Liver (tissue), 9 donors: Measurements from ENCODE around the gene SMCO4. TPM values are rescaled to one million over a fixed set of nuclear protein-coding genes. Genes with fewer than 3 reads are reported as not detected.

Experiments
- DNase-seq: peaks from one replicate; pipeline ENCODE4 v3.0.0-alpha.2; 2017; ENCODE audit warnings: low spot score
- H3K27ac ChIP-seq, 2 donors: one replicate each; pipeline ENCODE4 v1.7.0; 2013; ENCODE audit warnings: inconsistent platforms in 2 of 2, low read length in 2 of 2, control low read depth in 1 of 2, low read depth in 1 of 2, mild to moderate bottlenecking in 1 of 2
- H3K27me3 ChIP-seq, 4 donors: one replicate each; pipeline versions ENCODE4 v1.6.1 to v1.7.0; 2013; ENCODE audit warnings: low read length in 3 of 4, inconsistent platforms in 1 of 4, mild to moderate bottlenecking in 1 of 4, moderate library complexity in 1 of 4; ENCODE audit not compliant: control insufficient read depth in 4 of 4, insufficient read depth in 4 of 4
- H3K36me3 ChIP-seq, 4 donors: one replicate each; pipeline versions ENCODE4 v1.6.1 to v1.7.0; 2013; ENCODE audit warnings: low read length in 3 of 4, mild to moderate bottlenecking in 3 of 4, low read depth in 1 of 4, moderate library complexity in 1 of 4; ENCODE audit not compliant: control insufficient read depth in 4 of 4, insufficient read depth in 3 of 4
- H3K4me1 ChIP-seq, 4 donors: one replicate each; pipeline versions ENCODE4 v1.6.1 to v1.7.0; 2013; ENCODE audit warnings: low read length in 3 of 4, mild to moderate bottlenecking in 3 of 4, moderate library complexity in 1 of 4; ENCODE audit not compliant: control insufficient read depth in 4 of 4, insufficient read depth in 4 of 4
- H3K4me3 ChIP-seq, 3 donors: one replicate each; pipeline versions ENCODE4 v1.6.1 to v1.7.0; 2013; ENCODE audit warnings: low read length in 3 of 3, control low read depth in 1 of 3, low read depth in 1 of 3, mild to moderate bottlenecking in 1 of 3
- H3K9ac ChIP-seq, 2 donors: one replicate each; pipeline ENCODE4 v1.7.0; 2013; ENCODE audit warnings: low read length in 2 of 2, mild to moderate bottlenecking in 2 of 2, moderate library complexity in 2 of 2, control low read depth in 1 of 2, low read depth in 1 of 2
- H3K9me3 ChIP-seq, 4 donors: one replicate each; pipeline versions ENCODE4 v1.6.1 to v1.7.0; 2013; ENCODE audit warnings: low read length in 3 of 4; ENCODE audit not compliant: control insufficient read depth in 4 of 4
- ATF3 ChIP-seq: IDR thresholded peaks from 2 replicates; pipeline ENCODE4 v1.6.1; 2016; ENCODE audit warnings: antibody characterized with exemption
- CTCF ChIP-seq: fragments of 150-350 bp; IDR thresholded peaks from 2 replicates; pipeline ENCODE4 v1.5.1; 2017; ENCODE audit warnings: improper control_type of control experiment, low read depth, low read length; ENCODE audit not compliant: missing input control
- EGR1 ChIP-seq, 2 donors: IDR thresholded peaks; 2 replicates each; pipeline ENCODE4 v1.6.1; 2016 to 2018; ENCODE audit warnings: antibody characterized with exemption in 2 of 2, low read depth in 2 of 2
- FOXA1 ChIP-seq: IDR thresholded peaks from 2 replicates; pipeline ENCODE4 v1.6.1; 2016; ENCODE audit warnings: antibody characterized with exemption
- FOXA2 ChIP-seq: IDR thresholded peaks from 2 replicates; pipeline ENCODE4 v1.6.1; 2016; ENCODE audit warnings: antibody characterized with exemption
- GABPA ChIP-seq, 2 donors: IDR thresholded peaks in 1 of 2; conservative IDR thresholded peaks in 1 of 2; 2 replicates each; pipeline ENCODE4 v1.6.1; 2016; ENCODE audit warnings: antibody characterized with exemption in 2 of 2, mild to moderate bottlenecking in 1 of 2, moderate library complexity in 1 of 2
- HNF4A ChIP-seq, 2 donors: conservative IDR thresholded peaks; 2 replicates each; pipeline ENCODE4 v1.6.1; 2016; ENCODE audit warnings: antibody characterized with exemption in 2 of 2, mild to moderate bottlenecking in 2 of 2
- HNF4G ChIP-seq: IDR thresholded peaks from 2 replicates; pipeline ENCODE4 v1.6.1; 2016; ENCODE audit warnings: antibody characterized with exemption
- JUND ChIP-seq, 2 donors: IDR thresholded peaks; 2 replicates each; pipeline ENCODE4 v1.6.1; 2016; ENCODE audit warnings: antibody characterized with exemption in 2 of 2
- MAX ChIP-seq: IDR thresholded peaks from 2 replicates; pipeline ENCODE4 v1.6.1; 2016; ENCODE audit warnings: antibody characterized with exemption
- NR2F2 ChIP-seq: IDR thresholded peaks from 2 replicates; pipeline ENCODE4 v1.6.1; 2016; ENCODE audit warnings: antibody characterized with exemption
- RAD21 ChIP-seq, 2 donors: IDR thresholded peaks; 2 replicates each; pipeline ENCODE4 v1.6.1; 2016; ENCODE audit warnings: antibody characterized with exemption in 2 of 2, mild to moderate bottlenecking in 2 of 2
- REST ChIP-seq: IDR thresholded peaks from 2 replicates; pipeline ENCODE4 v1.6.1; 2016; ENCODE audit warnings: antibody characterized with exemption, mild to moderate bottlenecking
- RXRA ChIP-seq, 2 donors: IDR thresholded peaks; 2 replicates each; pipeline ENCODE4 v1.6.1; 2017 to 2018; ENCODE audit warnings: antibody characterized with exemption in 2 of 2, mild to moderate bottlenecking in 1 of 2
- SP1 ChIP-seq: IDR thresholded peaks from 2 replicates; pipeline ENCODE4 v1.6.1; 2018; ENCODE audit warnings: antibody characterized with exemption, mild to moderate bottlenecking
- TAF1 ChIP-seq: conservative IDR thresholded peaks from 2 replicates; pipeline ENCODE4 v1.6.1; 2016; ENCODE audit warnings: antibody characterized with exemption, mild to moderate bottlenecking
- YY1 ChIP-seq: IDR thresholded peaks from 2 replicates; pipeline ENCODE4 v1.6.1; 2016; ENCODE audit warnings: antibody characterized with exemption, mild to moderate bottlenecking
- ZBTB33 ChIP-seq: IDR thresholded peaks from 2 replicates; pipeline ENCODE4 v1.6.1; 2016; ENCODE audit warnings: antibody characterized with exemption
- WGBS: extraction: QIAGEN DNeasy Blood & Tissue Kit; methylation state at CpG from one replicate; pipeline ENCODE4 v1.1.7; 2013; 5-methylcytosine and 5-hydroxymethylcytosine counted together
- polyA plus RNA-seq, 2 donors: library from polyadenylated mRNA; stranded (reverse) in 1 of 2; unstranded in 1 of 2; fragments of 200-250 nt in 1 of 2; fragments of >200 nt in 1 of 2; fragmentation: Nextera tagmentation in 1 of 2; extraction: Ambion mirVana in 1 of 2; gene quantifications; one replicate each; pipeline versions ENCODE4 v1.2.1 to v1.2.3, GENCODE V29; 2013 to 2015
- total RNA-seq, 2 donors: library from RNA; depleted of rRNA; stranded (reverse); fragments of >200 nt; gene quantifications; one replicate each; pipeline ENCODE4 v1.2.3, GENCODE V29; 2014
- donor health status: healthy.
- donor health status: healthy.
- donor health status: healthy.
- donor health status: healthy.
- donor health status: healthy.

Gene SMCO4
- total and polyA plus RNA-seq, 4 donors, result 21.2 to 98.8 (median 47.9) TPM

GRCh38 chr11:93552874-93553273 lies 9.7 kb upstream of the SMCO4 start:
- Histone ChIP-seq H3K36me3 (no peaks in the 10 kb centered on the region), H3K4me3 (no peak overlapping the region), H3K27ac (no peak overlapping the region), H3K27me3 (no peaks in the 10 kb centered on the region), H3K9ac (no peak overlapping the region), H3K9me3 (no peaks in the 10 kb centered on the region), H3K4me1 (peaks cover 0 to 4% (median 1%) of the 10 kb centered on the region in 4 donors)
- TF ChIP-seq ZBTB33 (peak; percentile 23), SP1 (peak; percentile 77), ATF3 (no peak), RXRA (IDR thresholded peaks at IDR 0.05) (peak in 1 of 2 donors; percentile 22), FOXA1 (peak; percentile 32), MAX (no peak), NR2F2 (no peak), HNF4A (conservative IDR thresholded peaks at IDR 0.05) (peak; percentile 84 to 89), EGR1 (IDR thresholded peaks at IDR 0.05; ENCODE audit: low read depth in 2 of 2) (no peak), FOXA2 (peak; percentile 65), TAF1 (no peak), JUND (IDR thresholded peaks at IDR 0.05) (peak in 1 of 2 donors; percentile 21), RAD21 (IDR thresholded peaks at IDR 0.05) (peak; percentile 29 to 52), YY1 (peak; percentile 16), HNF4G (peak; percentile 78), REST (peak; percentile 34), GABPA (IDR thresholded peaks at IDR 0.05 in 1 of 2, conservative IDR thresholded peaks at IDR 0.05 in 1 of 2) (no peak), CTCF (no peak)
- 39% methylated on average over 1 of the region's 1 CpG for WGBS
- DNase-seq, result no peak
